Measurements from ENCODE around the gene DBN1.

DBN1 gene

GRCh38 chr5:177469750-177470525 is 3.5 kb downstream of the DBN1 start:
- DNase-seq (ENCODE audit: low read depth), result no peak
- TF ChIP-seq CTCF (IDR thresholded peaks at IDR 0.05; ENCODE audit: control insufficient read depth, insufficient read depth, low read depth, low read length, missing control alignments), result no peak
- no peak overlapping the region for H3K4me3 ChIP-seq (ENCODE audit: control insufficient read depth, low read depth, low read length)

GRCh38 chr5:177468685-177469628 is 4.5 kb downstream of the DBN1 start:
- TF ChIP-seq CTCF (IDR thresholded peaks at IDR 0.05; ENCODE audit: control insufficient read depth, insufficient read depth, low read depth, low read length, missing control alignments), result no peak
- H3K4me3 ChIP-seq (ENCODE audit: control insufficient read depth, low read depth, low read length), result no peak overlapping the region
- DNase-seq (ENCODE audit: low read depth), result no peak

DNA sequence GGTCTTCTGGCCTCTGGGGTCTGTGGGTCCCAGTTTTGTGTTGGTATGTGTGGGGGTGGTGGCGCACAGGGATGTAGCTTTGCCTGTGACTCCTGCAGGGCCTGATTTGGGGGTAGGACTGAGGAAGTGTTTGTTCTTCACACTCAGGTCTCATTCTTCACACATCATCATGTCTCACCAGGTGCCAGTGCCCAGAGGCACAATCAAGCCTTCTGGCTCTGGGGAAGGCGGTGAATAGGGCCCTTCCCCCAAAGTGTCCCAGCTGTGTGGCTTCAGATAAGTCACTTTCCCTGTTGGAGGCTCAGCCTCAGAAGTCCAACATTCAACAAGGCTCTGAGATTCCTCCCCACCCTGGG is 5.1 kb downstream of the DBN1 start:
- no peak for DNase-seq (ENCODE audit: low read depth)
- no peak for TF ChIP-seq CTCF (IDR thresholded peaks at IDR 0.05; ENCODE audit: control insufficient read depth, insufficient read depth, low read depth, low read length, missing control alignments)
- no peak overlapping the region for H3K4me3 ChIP-seq (ENCODE audit: control insufficient read depth, low read depth, low read length)

DNA sequence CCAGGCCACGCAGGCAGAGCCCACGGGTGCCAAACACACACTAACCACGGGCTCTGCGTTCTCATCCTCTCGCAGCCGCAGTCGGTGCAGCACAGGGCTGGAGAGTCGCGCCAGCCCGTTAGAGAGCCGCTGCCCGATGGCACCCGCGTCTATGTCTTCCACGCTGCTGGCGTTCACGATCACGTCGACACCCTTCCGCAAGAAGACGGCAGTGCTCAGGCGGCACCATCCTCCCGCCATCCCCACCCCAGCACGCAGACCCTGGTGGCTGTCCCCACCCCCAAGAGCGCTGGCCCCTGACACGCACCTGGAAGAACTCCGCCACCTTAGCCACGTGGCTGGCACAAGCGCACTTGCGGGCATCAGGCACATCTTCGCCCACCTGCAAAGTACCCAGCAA is 6.0 kb downstream of the DBN1 start:
- no peak for TF ChIP-seq CTCF (IDR thresholded peaks at IDR 0.05; ENCODE audit: control insufficient read depth, insufficient read depth, low read depth, low read length, missing control alignments)
- H3K4me3 ChIP-seq (ENCODE audit: control insufficient read depth, low read depth, low read length), result no peak overlapping the region
- no peak for DNase-seq (ENCODE audit: low read depth)

DNA sequence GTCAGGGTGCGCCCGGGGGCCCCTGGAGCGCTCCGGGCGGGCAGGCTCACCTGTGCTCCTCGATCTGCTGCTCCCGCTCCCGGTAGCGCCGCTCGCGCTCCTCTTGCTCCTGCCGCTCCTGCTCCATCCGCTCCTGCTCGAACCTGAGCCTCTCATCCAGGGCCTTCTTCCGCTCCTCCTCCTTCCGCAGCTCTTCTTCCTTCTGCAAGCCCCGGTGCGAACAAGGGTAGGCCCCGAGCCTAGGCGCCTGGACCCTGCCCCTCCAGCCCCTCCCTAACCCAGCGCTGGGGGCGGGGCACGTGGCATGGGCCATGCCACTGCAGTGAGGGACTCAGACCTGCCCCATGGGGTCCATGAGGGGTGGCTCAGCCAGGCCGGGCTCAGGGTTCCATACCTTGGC is 6.6 kb downstream of the DBN1 start:
- TF ChIP-seq CTCF (IDR thresholded peaks at IDR 0.05; ENCODE audit: control insufficient read depth, insufficient read depth, low read depth, low read length, missing control alignments), result no peak
- DNase-seq (ENCODE audit: low read depth), result no peak
- H3K4me3 ChIP-seq (ENCODE audit: control insufficient read depth, low read depth, low read length), result no peak overlapping the region

- no peak overlapping the region for H3K4me3 ChIP-seq (ENCODE audit: control insufficient read depth, low read depth, low read length)
- no peak for DNase-seq (ENCODE audit: low read depth)
- TF ChIP-seq CTCF (IDR thresholded peaks at IDR 0.05; ENCODE audit: control insufficient read depth, insufficient read depth, low read depth, low read length, missing control alignments), result no peak
Observed at GRCh38 chr5:177465044-177465443, 8.4 kb downstream of the DBN1 start.
